Bone marrow (tissue), 2 donors: ENCODE data around the gene SARDH.

Experiments
- DNase-seq, 2 donors: peaks; one replicate each; lab custom pipeline; 2025; lab: John Stamatoyannopoulos, UW

Gene SARDH

GRCh38 chr9:133669182-133669801, 68.9 kb downstream of the SARDH start:
- no peak for DNase-seq

DNA sequence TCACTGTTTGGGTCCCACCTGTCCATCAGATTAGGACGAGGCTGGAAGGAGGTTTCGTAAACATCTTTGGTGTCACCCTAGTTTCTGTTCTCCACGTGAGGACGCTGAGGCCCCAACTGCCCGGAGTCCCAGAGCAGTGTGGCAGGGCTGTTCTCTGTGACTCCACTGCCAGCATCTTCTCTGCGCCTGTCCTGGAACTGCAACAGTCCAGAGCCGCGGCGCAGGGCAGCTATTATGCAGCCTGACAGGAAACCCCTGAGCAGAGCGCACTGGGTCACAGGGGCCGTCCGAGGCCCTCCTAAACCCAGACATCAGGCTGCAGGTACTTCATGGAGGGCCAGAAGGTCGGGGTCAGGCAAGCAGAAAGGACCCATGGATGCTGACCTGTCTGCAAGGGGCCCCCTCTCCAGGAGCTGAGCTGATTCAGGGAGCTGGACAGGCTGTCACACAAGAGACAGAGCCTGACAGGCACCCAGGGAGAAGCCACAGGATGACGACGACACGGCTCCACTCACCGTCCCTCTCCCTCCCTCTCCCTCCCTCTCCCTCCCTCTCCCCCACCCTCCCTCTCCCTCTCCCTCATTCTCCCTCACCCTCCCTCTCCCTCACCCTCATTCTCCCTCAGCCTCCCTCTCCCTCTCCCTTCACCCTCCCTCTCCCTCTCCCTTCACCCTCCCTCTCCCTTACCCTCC, 70.2 kb downstream of the SARDH start:
- no peak for DNase-seq

GRCh38 chr9:133666845-133667244, 71.3 kb downstream of the SARDH start:
- no peak for DNase-seq

- no peak for DNase-seq
Measured at GRCh38 chr9:133666387-133666786, 71.8 kb downstream of the SARDH start.

DNA sequence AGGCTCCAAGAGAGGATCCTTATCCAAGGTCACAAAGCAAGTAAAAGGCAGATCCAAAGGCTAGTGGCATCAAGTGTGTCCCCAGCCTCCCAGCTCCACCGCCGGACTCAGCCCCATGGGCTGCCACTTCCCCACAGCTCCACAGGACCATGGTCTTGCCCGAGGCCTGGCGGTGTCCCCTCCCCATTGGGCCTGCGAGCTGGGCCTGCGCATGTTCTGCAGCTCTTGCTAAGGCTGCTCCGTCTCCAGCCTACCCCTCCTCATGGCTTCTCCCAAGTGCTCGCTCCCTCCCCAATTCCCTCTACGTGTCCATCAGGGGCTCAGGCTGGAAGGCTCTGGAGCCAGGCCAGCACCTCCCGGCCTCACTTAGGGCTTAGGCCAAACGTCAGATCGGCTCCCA, 72.6 kb downstream of the SARDH start:
- no peak for DNase-seq

GRCh38 chr9:133665096-133665495, 73.1 kb downstream of the SARDH start:
- no peak for DNase-seq

- no peak for DNase-seq
Measured at GRCh38 chr9:133664173-133665050, 73.7 kb downstream of the SARDH start.

GRCh38 chr9:133661846-133662540, 76.2 kb downstream of the SARDH start:
- no peak for DNase-seq

GRCh38 chr9:133659516-133659915, 78.6 kb downstream of the SARDH start:
- no peak for DNase-seq

DNA sequence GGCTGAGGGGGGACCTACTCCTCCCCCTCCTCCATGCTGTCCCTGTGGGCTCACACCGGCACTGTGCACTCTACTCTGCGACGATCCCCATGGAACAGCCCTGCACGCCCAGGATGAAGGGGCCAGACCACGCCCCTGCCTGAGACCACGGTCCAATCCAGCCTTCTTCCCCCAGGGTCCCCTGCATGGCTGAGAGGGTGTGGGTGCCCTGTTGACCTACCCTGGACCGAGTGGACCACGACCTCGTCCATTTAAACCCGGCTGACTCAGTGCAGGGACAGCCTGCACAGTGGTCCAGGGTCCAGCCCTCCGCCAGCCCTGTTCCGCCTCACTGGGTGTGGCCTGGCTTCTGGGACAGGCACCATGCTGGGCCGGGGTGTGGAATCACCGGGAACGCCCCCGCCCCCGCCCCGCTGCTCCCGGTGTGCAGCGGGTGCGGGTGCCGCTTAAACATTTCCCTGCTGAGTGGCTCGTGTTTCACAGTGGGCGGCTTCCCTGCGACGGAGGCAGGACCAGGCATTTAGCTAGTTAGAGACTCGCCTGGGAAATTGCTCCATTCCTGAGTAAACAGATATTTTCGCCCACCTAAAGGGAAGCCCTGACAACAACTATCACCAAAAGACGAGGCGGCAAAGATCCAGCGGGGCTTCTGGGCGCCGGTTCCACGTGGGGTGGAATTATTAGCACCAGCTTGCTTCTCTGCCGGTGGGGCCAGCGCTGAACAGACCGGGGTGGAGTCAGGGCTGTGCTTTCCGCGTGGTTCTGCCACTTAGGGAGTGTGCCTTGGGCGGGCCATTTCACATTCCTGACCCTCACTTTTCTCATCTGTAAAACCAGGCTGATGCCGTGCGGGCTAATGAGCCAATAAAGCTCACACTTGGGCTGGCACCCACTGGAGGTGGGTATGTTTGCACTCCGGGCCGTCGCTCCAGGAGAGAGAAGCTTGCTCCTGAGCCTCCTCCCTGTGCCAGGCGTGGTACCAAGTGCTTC, 79.4 kb downstream of the SARDH start:
- no peak for DNase-seq

GRCh38 chr9:133657120-133657661, 81.0 kb downstream of the SARDH start:
- no peak for DNase-seq

DNA sequence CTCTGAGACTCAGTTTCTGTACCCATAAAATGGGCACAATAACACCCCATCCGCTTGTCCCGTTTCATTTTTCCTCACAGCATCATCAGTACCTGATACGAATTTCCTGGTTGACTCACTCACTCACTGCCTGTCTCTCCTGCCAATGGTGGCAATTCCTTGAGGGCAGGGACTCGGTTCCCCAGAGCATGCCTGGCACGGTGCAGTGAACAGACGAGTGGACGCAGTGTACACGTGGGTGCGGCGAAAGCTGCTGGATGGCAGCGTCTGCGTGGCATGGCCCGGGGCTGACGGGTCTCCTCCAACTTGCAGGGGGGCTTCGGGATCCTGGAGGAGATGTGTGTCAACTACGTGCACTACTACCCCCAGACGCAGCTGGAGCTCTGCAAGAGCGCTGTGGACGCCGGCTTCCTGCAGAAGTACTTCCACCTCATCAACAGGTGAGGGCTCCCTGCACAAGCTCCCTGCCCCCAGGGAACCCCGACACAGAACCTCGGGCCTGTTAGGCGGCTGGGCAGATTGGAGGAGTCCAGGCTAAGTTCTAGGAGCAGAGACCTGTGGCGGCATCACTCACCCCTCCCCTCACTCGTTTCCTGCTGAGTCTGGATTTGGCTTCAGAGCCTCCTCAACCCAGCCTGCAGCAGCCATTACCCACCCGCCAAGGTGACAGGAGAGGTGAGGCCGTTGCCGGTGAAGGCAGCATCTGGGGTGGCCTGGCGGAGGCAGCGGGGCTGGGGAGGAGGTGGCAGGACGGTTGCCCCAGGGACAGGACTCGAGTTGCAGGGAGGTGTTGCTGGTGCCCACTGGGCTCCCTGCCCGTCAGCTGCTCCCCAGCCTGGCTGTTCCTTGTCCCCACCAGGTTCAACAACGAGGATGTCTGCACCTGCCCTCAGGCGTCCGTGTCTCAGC, 81.7 kb downstream of the SARDH start:
- no peak for DNase-seq

DNA sequence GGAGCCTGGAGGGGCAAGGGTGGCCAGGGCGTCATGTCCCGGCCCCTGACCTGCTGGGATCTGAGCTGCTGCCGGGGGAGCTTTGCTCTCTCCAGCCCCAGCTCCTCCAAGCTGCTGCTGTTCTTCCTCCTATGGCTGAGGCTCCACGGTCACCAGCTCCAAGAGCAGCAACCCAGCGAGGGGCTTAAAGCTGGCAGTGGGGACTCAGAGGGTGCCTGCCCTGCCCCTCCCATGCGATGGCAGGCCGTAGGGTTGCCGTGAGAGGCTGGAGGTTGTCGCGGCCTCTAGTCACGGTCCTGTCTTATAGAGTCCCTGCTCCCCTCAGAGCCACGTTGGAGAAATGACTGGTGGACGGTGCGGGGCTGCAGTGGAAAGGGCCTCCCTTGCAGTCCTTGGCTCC, 82.5 kb downstream of the SARDH start:
- DNase-seq: no peak

DNA sequence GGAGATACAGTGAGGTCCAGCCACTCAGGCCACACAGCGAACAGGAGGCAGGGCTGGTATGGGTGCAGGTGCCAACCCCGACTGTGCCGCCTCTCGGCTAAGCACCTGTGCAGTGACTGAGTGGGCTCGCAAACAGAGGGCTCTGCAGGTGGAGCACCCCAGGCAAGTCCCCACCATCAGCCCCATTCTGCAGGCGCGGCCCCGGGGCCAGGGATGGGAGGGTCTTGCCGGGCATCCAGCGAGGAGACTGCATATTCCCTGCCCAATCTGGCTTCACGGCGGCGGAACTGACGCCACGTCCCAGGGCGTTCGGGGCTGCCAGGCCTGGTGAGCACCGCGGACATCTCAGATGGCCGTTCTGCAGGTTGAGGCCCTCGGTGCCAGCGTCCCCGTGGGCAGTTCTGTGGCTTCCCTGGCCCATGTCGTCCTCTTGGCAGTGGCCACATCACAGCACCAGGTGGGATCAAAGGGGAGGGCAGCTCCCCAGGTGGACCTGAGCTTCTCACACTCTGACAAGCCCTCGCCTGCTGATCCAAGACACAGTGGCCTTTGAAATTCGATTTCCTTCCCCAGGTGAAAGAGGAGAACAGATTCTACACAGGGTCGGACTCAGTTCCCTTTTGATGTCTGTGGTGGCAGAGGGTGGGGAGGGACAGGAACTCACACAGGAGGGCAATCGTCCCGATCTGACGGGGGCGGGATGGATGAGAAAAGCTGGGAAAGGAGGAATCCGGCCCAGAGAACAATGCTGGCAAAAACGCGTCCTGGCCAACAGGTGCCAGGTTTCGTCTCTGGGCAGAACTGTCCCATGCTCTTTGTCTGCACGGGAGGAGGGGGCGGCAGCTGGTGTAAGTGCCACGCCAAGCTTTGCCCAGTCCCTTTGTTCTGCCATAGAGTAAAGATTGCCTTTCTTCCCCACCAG, 83.2 kb downstream of the SARDH start:
- DNase-seq: no peak

- no peak for DNase-seq
Measured at GRCh38 chr9:133653638-133654037, 84.5 kb downstream of the SARDH start.

GRCh38 chr9:133650026-133650425, 88.1 kb downstream of the SARDH start:
- no peak for DNase-seq

DNA sequence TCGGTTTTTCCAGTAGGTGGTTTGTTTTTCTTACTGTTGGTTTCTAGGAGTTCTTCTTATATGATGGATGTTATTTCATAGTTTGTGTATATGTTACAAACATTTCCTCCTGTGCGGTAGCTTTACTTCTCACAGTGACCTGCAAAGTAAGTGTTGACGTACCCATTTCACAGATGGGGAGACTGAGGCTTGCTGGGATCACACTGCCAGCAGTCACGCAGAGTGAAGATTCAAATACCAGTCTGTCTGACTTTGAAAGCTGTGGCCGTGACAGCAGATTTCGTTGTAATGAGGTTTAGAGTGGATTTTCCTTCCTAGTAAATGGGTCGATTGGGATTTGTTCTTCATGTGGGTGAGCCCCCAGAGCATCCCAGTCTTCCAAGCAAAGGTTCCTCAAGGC, 89.0 kb downstream of the SARDH start:
- DNase-seq: no peak

GRCh38 chr9:133647765-133648469, 90.2 kb downstream of the SARDH start:
- no peak for DNase-seq
